Activated CD8-positive, alpha-beta memory T cell treated with anti-CD3 and anti-CD28 coated beads, Interleukin-2, amount 10 ng/mL, durations not matched to agents 7 days and 5 days (primary cell): Measurements from ENCODE around the gene PANX3. TPM values are rescaled to one million over a fixed set of nuclear protein-coding genes. Genes with fewer than 3 reads are reported as not detected.

Experiments used
- ATAC-seq: fragments of 150-1000 bp; cut with Tn5 transposase; one replicate; pipeline ENCODE4 v1.10.0; 2021; ENCODE audit warnings: moderate library complexity
- CTCF ChIA-PET: fragments of 350-600 bp; sonication (Branson Sonifier 250); formaldehyde crosslinking; loops from one replicate; lab custom pipeline; 2021; ENCODE audit warnings: antibody characterized with exemption; lab: Charles Lee
- DNase-seq: peaks from one replicate; pipeline ENCODE4 v3.0.0-alpha.2; 2020
- H3K27ac Mint-ChIP-seq: one replicate; pipeline ENCODE4 v1.8.0; 2021; ENCODE audit warnings: mild to moderate bottlenecking, mixed read lengths
- H3K27me3 Mint-ChIP-seq: one replicate; pipeline ENCODE4 v1.8.0; 2021; ENCODE audit warnings: mixed read lengths
- H3K36me3 Mint-ChIP-seq: one replicate; pipeline ENCODE4 v1.8.0; 2021; ENCODE audit warnings: mild to moderate bottlenecking, mixed read lengths
- H3K4me1 Mint-ChIP-seq: one replicate; pipeline ENCODE4 v1.8.0; 2021; ENCODE audit warnings: mixed read lengths
- H3K4me3 Mint-ChIP-seq: one replicate; pipeline ENCODE4 v1.8.0; 2021; ENCODE audit warnings: mild to moderate bottlenecking, moderate library complexity, mixed read lengths
- H3K9me3 Mint-ChIP-seq: one replicate; pipeline ENCODE4 v1.8.0; 2022; ENCODE audit warnings: low read depth, mixed read lengths
- total RNA-seq, 2 experiments: library from RNA; stranded (reverse); gene quantifications; one replicate each; pipeline ENCODE4 v1.2.3, GENCODE V29; 2021

Gene PANX3
- total RNA-seq: not detected

GRCh38 chr11:124611064-124611463 is at the start of gene PANX3:
Gene PANX3 (plus strand): TSS chr11:124611428. CDS start chr11:124611557, 129 bp downstream.
- H3K4me1 Mint-ChIP-seq: peaks cover 15% of the 10 kb centered on the region
- no peaks in the 10 kb centered on the region for H3K9me3 Mint-ChIP-seq
- CTCF ChIA-PET: interaction anchor here (0.7 to 1.9 kb wide), 2 partner anchors 9 to 33 kb away, joined by 3 to 5 read pairs; no protein-coding TSS in a partner anchor
- H3K27me3 Mint-ChIP-seq: peaks cover 6% of the 10 kb centered on the region
- H3K36me3 Mint-ChIP-seq: no peaks in the 10 kb centered on the region
- H3K27ac Mint-ChIP-seq: no peak within 1 kb of the TSS
- no peak for DNase-seq
- no peak within 1 kb of the TSS for H3K4me3 Mint-ChIP-seq
- ATAC-seq: no peak

DNA sequence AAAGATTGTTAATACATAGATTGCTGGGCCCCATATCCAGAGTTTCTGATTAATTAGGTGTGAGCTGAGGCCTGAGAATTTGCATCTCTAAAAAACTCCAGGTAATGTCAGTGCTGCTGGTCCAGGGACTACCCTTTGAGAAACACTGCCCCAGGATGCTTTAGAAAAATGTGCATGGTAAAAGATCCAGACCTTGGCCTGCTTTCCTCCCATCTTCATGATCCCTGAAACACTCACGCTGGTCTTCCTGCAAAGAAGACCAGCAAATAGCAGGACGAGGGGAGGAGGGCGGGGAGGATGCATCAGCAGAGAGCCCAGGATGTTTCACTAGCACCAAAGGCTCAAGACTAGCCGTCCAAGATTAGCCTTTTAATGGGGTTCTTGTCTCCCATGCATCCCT is 41.5 kb upstream of the PANX3 start, which contains the start of gene OR8A1:
Gene OR8A1 (plus strand): TSS at position 301 of the 400 bp plus-strand sequence. CDS start 123 bp downstream, outside the sequence.
- Mint-ChIP-seq H3K27me3 (peaks cover 2% of the 10 kb centered on the region), H3K4me3 (no peak within 1 kb of the TSS), H3K9me3 (no peaks in the 10 kb centered on the region), H3K27ac (no peak within 1 kb of the TSS), H3K36me3 (no peaks in the 10 kb centered on the region), H3K4me1 (no peaks in the 10 kb centered on the region)
- DNase-seq (no peak), ATAC-seq (no peak)
- CTCF ChIA-PET: no interaction called here

DNA sequence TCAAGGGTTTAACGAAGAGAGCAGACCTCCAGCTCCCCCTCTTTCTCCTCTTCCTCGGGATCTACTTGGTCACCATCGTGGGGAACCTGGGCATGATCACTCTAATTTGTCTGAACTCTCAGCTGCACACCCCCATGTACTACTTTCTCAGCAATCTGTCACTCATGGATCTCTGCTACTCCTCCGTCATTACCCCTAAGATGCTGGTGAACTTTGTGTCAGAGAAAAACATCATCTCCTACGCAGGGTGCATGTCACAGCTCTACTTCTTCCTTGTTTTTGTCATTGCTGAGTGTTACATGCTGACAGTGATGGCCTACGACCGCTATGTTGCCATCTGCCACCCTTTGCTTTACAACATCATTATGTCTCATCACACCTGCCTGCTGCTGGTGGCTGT is 41.1 kb upstream of the PANX3 start:
- H3K27ac Mint-ChIP-seq: no peak overlapping the region
- H3K27me3 Mint-ChIP-seq: peaks cover 2% of the 10 kb centered on the region
- CTCF ChIA-PET: no interaction called here
- no peak for DNase-seq
- H3K4me1 Mint-ChIP-seq: no peaks in the 10 kb centered on the region
- H3K9me3 Mint-ChIP-seq: no peaks in the 10 kb centered on the region
- H3K4me3 Mint-ChIP-seq: no peak overlapping the region
- no peaks in the 10 kb centered on the region for H3K36me3 Mint-ChIP-seq
- ATAC-seq: no peak

DNA sequence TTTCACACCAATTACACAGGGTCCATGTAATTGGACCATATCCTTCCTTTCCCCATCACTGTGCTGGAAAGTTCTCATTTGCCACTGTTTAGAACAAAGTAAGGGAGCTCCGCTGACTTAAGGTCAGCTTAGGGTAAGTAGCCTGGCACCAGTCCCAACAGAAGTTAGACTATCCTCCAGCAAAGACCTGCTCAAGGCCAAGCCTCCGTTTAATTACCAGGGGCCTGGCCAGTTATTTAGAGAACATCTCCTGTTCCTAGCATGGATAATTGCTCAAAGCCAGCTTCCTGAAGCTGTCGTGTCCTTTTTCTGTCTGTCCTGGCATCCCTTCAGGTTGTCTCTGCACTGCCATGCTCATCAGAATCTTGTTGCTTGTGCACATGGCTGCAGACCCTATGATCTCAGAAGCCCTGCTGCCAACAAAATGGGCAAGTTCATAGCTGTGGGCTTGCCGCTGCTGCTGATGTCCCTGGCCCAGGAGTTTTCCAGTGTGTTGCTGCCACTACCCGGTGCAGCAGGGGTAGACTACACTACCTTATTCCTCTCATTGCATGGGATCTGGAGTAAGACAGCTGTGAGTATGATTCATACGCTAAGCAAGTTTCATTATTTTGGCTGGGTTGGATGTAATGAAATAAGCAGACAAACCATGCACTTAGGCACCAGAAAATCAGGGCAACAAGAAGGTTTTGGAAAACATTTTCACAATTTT is 33.4 kb upstream of the PANX3 start:
- no peaks in the 10 kb centered on the region for H3K36me3 Mint-ChIP-seq
- H3K9me3 Mint-ChIP-seq: no peaks in the 10 kb centered on the region
- DNase-seq (no peak), ATAC-seq (no peak)
- CTCF ChIA-PET: no interaction called here
- H3K4me3 Mint-ChIP-seq: no peak overlapping the region
- no peak overlapping the region for H3K27ac Mint-ChIP-seq
- H3K4me1 Mint-ChIP-seq: no peaks in the 10 kb centered on the region
- H3K27me3 Mint-ChIP-seq: no peaks in the 10 kb centered on the region

DNA sequence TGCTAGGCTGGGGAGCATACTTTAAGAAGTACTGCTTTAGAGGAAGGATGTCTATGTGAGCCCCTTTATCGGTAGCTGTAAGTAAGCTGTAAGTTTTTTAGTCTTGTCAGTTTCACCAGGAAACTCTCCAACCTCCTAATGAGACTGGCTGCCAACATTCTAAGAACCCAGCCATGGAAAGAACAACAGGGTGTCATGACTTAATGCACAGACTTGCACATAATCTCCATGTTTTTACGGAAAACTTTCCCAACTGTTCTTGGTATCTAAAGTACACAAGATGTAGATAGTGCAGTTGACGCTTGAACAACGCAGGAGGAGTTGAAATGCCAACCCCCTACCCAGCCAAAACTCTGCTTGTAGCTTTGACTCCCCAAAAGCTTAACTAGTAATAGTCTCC is 32.5 kb upstream of the PANX3 start:
- no peak overlapping the region for H3K4me3 Mint-ChIP-seq
- CTCF ChIA-PET: no interaction called here
- H3K4me1 Mint-ChIP-seq: no peaks in the 10 kb centered on the region
- no peak overlapping the region for H3K27ac Mint-ChIP-seq
- ATAC-seq (no peak), DNase-seq (no peak)
- no peaks in the 10 kb centered on the region for H3K36me3 Mint-ChIP-seq
- H3K9me3 Mint-ChIP-seq: no peaks in the 10 kb centered on the region
- no peaks in the 10 kb centered on the region for H3K27me3 Mint-ChIP-seq

DNA sequence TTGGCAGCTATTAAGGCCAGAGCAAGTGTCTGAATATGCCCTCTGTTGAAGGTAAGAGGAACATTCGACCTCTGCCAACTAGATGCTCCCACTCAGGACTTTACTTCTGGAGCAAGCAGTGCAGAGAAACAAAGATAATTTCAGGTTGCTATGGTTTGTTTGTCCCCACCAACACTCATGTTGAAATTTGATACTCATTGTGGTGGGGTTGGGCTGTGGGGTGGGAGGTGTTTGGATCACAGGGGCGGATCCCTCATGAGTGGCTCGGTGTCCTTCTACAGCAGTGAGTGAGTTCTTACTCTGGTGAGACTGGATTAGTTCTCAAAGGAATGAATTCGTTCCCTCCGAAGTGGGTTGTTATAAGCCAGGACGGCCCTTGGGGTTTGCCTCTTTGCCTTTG is 29.4 kb upstream of the PANX3 start:
- CTCF ChIA-PET: no interaction called here
- H3K4me3 Mint-ChIP-seq: no peak overlapping the region
- DNase-seq: no peak

DNA sequence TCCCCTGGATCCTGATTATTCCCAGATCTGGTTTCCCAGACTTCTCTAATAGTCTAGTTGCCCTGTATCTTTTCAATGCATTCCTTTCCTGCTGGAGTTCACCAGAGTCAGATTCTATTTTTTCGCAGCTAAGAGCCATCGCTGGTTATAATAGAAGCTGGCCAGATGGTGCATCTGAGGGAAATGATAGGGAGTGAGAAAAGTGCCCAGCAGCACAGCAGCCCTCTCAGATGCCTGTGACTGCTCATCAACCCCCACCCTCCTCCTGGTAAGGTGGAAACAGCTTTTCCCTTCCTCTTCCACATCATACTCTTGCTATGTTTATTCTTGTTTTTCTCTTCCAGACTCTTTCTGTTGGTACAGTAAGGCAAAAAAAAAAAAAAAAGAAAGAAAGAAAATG is 28.7 kb upstream of the PANX3 start:
- Mint-ChIP-seq H3K36me3 (no peaks in the 10 kb centered on the region), H3K27me3 (peaks cover 9% of the 10 kb centered on the region), H3K9me3 (no peaks in the 10 kb centered on the region), H3K4me3 (no peak overlapping the region), H3K4me1 (no peaks in the 10 kb centered on the region), H3K27ac (no peak overlapping the region)
- no peak for ATAC-seq
- DNase-seq: no peak
- CTCF ChIA-PET: no interaction called here

More for the DNA sequence above, 29.4 kb upstream of the PANX3 start:
- H3K27me3 Mint-ChIP-seq: peaks cover 3% of the 10 kb centered on the region
- no peak for ATAC-seq
- no peak overlapping the region for H3K27ac Mint-ChIP-seq
- H3K4me1 Mint-ChIP-seq: no peaks in the 10 kb centered on the region
- H3K9me3 Mint-ChIP-seq: no peaks in the 10 kb centered on the region
- H3K36me3 Mint-ChIP-seq: no peaks in the 10 kb centered on the region

DNA sequence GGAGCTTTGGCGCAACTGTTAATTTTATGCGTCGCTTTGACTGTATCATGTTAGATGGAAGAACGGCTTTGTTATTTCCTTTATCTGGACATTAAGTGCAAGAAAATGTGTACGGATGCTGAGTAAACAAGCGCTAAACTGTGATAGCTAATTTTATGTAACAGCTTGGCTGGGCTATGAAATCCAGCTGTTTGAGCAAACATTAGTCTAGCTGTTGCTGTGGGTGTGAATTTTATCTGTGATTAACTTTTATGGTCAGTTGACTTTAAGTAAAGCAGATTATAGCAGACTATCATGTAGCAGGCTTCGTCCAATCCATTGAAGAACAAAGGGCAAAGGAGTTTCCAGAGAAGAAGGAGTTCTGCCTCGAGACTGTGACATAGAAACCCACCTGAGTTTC is 27.4 kb upstream of the PANX3 start:
- Mint-ChIP-seq H3K4me1 (no peaks in the 10 kb centered on the region), H3K9me3 (no peaks in the 10 kb centered on the region), H3K27ac (no peak overlapping the region), H3K36me3 (no peaks in the 10 kb centered on the region), H3K4me3 (no peak overlapping the region), H3K27me3 (peaks cover 12% of the 10 kb centered on the region)
- no peak for DNase-seq
- CTCF ChIA-PET: interaction anchor here (0.7 to 2.8 kb wide), 2 partner anchors 168 to 182 kb away, joined by 3 to 13 read pairs; no protein-coding TSS in a partner anchor
- no peak for ATAC-seq

DNA sequence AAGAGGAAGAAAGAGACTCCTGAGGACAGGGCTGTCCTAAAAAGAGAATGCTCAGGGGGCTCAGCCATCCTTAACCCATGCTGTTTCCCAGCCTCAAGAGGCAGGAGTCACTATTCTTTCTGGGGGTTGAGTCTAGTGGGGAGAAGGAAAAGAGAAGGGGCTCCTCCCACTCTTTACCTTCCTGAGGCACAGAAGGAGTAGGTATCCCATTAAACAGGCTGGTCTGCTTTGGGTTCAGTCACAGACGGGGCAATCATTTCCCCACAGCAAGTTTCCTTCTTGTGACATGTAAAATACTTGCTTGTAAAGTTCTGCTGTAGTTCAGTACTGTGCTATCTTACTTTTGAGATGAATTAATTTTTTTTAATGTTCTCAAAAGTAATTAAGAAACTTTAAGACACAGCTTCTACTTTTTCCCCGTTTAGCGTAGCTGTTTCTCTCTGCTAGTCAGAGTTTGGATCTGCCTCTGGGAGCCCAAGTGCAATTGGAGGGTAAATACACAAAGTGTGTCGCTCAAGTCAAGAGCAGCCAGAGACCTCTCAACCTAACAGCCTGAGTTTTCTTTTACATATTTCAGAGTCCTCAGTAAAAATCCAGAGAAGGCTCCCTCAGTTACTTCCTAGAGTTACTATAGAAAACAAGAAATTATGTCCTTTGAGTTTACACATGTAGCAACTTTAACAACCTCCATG is 26.4 kb upstream of the PANX3 start:
- H3K4me1 Mint-ChIP-seq: no peaks in the 10 kb centered on the region
- no peaks in the 10 kb centered on the region for H3K36me3 Mint-ChIP-seq
- H3K27ac Mint-ChIP-seq: no peak overlapping the region
- DNase-seq (no peak), ATAC-seq (no peak)
- H3K27me3 Mint-ChIP-seq: peaks cover 12% of the 10 kb centered on the region
- no peak overlapping the region for H3K4me3 Mint-ChIP-seq
- CTCF ChIA-PET: interaction anchor here (1.0 to 2.8 kb wide), 5 partner anchors 167 to 515 kb away, joined by 3 to 13 read pairs (median 4); no protein-coding TSS in a partner anchor
- H3K9me3 Mint-ChIP-seq: no peaks in the 10 kb centered on the region

DNA sequence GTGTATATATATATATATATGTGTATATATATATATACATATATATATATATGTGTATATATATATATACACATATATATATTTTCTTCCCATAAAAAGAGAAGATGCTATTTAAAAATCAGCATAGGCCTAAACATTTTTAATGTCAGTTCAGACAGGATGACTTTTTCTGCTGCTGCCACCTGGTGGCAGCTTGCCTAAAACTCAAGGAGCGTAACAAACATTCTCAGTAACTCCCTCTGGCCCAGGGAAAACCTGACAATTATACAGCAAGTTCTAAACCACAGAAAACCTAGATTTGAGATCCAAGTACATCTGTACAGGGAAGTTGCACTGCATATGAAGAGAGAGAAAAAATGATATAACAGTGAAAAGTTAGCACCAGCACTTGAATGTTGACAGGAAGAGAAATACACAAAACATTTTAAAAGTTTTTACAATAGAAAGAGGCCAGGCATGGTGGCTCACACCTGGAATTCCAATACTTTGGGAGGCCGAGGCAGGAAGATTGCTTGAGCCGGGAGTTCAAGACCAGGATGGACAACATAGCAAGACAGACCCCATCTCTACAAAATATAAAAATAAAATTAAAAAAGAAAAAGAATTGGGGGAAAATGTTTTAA is 24.9 kb upstream of the PANX3 start:
- H3K27me3 Mint-ChIP-seq: peaks cover 12% of the 10 kb centered on the region
- ATAC-seq: no peak
- H3K27ac Mint-ChIP-seq: no peak overlapping the region
- no peaks in the 10 kb centered on the region for H3K4me1 Mint-ChIP-seq
- no peaks in the 10 kb centered on the region for H3K9me3 Mint-ChIP-seq
- peak; percentile 51 for DNase-seq
- no peaks in the 10 kb centered on the region for H3K36me3 Mint-ChIP-seq
- CTCF ChIA-PET: interaction anchor here (0.8 to 2.8 kb wide), 6 partner anchors 9 to 208 kb away, joined by 3 to 13 read pairs (median 4); no protein-coding TSS in a partner anchor
- H3K4me3 Mint-ChIP-seq: no peak overlapping the region

GRCh38 chr11:124591430-124591829 is 19.8 kb upstream of the PANX3 start:
- Mint-ChIP-seq H3K27ac (no peak overlapping the region), H3K4me3 (no peak overlapping the region), H3K36me3 (no peaks in the 10 kb centered on the region), H3K4me1 (no peaks in the 10 kb centered on the region), H3K27me3 (peaks cover 25% of the 10 kb centered on the region), H3K9me3 (no peaks in the 10 kb centered on the region)
- no peak for ATAC-seq
- no peak for DNase-seq
- CTCF ChIA-PET: no interaction called here

- DNase-seq (no peak), ATAC-seq (no peak)
- H3K9me3 Mint-ChIP-seq: no peaks in the 10 kb centered on the region
- H3K36me3 Mint-ChIP-seq: no peaks in the 10 kb centered on the region
- no peaks in the 10 kb centered on the region for H3K4me1 Mint-ChIP-seq
- H3K27ac Mint-ChIP-seq: no peak overlapping the region
- CTCF ChIA-PET: no interaction called here
- peaks cover 27% of the 10 kb centered on the region for H3K27me3 Mint-ChIP-seq
- H3K4me3 Mint-ChIP-seq: no peak overlapping the region
Observed at GRCh38 chr11:124592627-124593026, 18.6 kb upstream of the PANX3 start.

DNA sequence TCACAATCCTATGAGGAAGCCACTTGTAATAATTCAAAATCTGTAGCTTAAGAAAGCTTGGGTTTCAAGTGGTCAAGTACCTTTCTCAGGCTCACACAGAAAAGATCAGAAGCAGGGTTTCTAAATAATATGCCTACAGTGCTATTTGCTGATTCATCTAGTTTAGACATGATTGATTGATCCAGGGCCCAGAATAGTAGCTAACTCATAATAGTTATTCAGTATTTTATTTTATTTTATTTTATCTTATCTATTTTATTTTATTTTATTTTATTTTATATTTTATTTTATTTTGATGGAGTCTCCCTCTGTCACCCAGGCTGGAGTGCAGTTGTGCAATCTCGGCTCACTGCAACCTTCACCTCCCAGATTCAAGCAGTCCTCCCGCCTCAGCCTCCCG is 15.9 kb upstream of the PANX3 start:
- Mint-ChIP-seq H3K27me3 (peaks cover 31% of the 10 kb centered on the region), H3K4me1 (no peaks in the 10 kb centered on the region), H3K36me3 (no peaks in the 10 kb centered on the region), H3K9me3 (no peaks in the 10 kb centered on the region), H3K4me3 (no peak overlapping the region), H3K27ac (no peak overlapping the region)
- CTCF ChIA-PET: interaction anchor here (1.0 kb wide), 1 partner anchor 9 kb away, joined by 3 read pairs; no protein-coding TSS in a partner anchor
- no peak for DNase-seq
- no peak for ATAC-seq
